Endothelial cell of umbilical vein (primary cell): ENCODE results near the gene FBXO8. TPM values are rescaled to one million over a fixed set of nuclear protein-coding genes. Genes with fewer than 3 reads are reported as not detected.

Source experiments
- BruUV-seq: library from RNA; stranded (reverse); fragments of 400-500 nt; replicated peaks from 2 replicates; lab custom pipeline; 2021; lab: Mats Ljungman, UMichigan
- CTCF ChIA-PET: fragments of 300-600, 350-600 bp; sonication (Branson Sonifier 250); formaldehyde crosslinking; loops from one replicate; lab custom pipeline; 2021; ENCODE audit warnings: antibody characterized with exemption, inconsistent platforms; lab: Charles Lee
- POLR2A ChIA-PET: fragments of 300-600, 350-600 bp; sonication (Branson Sonifier 250); formaldehyde crosslinking; loops from one replicate; lab custom pipeline; 2021; ENCODE audit warnings: antibody characterized with exemption, inconsistent platforms; lab: Charles Lee
- DNase-seq: peaks from one replicate; pipeline ENCODE4 v3.0.0-alpha.2; 2011; ENCODE audit warnings: low read depth, low spot score
- FAIRE-seq: peaks from 2 replicates; lab custom pipeline; 2011; peaks lifted over from hg19 to GRCh38; lab: Jason Lieb, UNC
- H2AFZ ChIP-seq: 2 replicates; pipeline ENCODE4 v1.6.0; 2012; ENCODE audit warnings: low read depth, low read length, control low read depth, inconsistent platforms
- H3K27ac ChIP-seq: 2 replicates; pipeline ENCODE4 v1.5.1; 2011; ENCODE audit warnings: low read depth, mild to moderate bottlenecking, control low read depth, low read length, moderate library complexity; ENCODE audit not compliant: insufficient read depth
- H3K27me3 ChIP-seq, 2 experiments: 2 replicates each; pipeline versions ENCODE4 v1.6.0 to v1.6.1; 2011; ENCODE audit warnings: low read length in 2 of 2, mixed read lengths in 1 of 2; ENCODE audit not compliant: control insufficient read depth in 2 of 2, insufficient read depth in 2 of 2
- H3K36me3 ChIP-seq, 2 experiments: 2 replicates in 1 of 2; 3 replicates in 1 of 2; pipeline ENCODE4 v1.5.1; 2011; ENCODE audit warnings: low read length in 2 of 2, mild to moderate bottlenecking in 1 of 2, moderate library complexity in 1 of 2; ENCODE audit not compliant: control insufficient read depth in 2 of 2, insufficient read depth in 2 of 2; ENCODE audit errors: extremely low read depth in 1 of 2
- H3K4me1 ChIP-seq: 3 replicates; pipeline ENCODE4 v1.5.1; 2011; ENCODE audit warnings: mild to moderate bottlenecking, low read length; ENCODE audit not compliant: control insufficient read depth, insufficient read depth; ENCODE audit errors: extremely low read depth
- H3K4me2 ChIP-seq: 2 replicates; pipeline ENCODE4 v1.6.1; 2011; ENCODE audit warnings: low read length, control low read depth, mixed read lengths; ENCODE audit not compliant: insufficient read depth
- H3K4me3 ChIP-seq, 3 experiments: fragments of 200-600 bp in 1 of 3; sonication (generic), shearing (Covaris generic) in 1 of 3; replicated peaks in 1 of 3; 2 replicates each; pipeline ENCODE4 v1.5.1; 2011 to 2016; ENCODE audit warnings: control low read depth in 3 of 3, low read length in 3 of 3, mild to moderate bottlenecking in 2 of 3, inconsistent platforms in 1 of 3, low read depth in 1 of 3, moderate library complexity in 1 of 3; ENCODE audit not compliant: insufficient read depth in 1 of 3
- H3K79me2 ChIP-seq: 2 replicates; pipeline ENCODE4 v1.6.0; 2012; ENCODE audit warnings: low read length, inconsistent platforms; ENCODE audit not compliant: control insufficient read depth, insufficient read depth
- H3K9ac ChIP-seq: replicated peaks from 2 replicates; pipeline ENCODE3; 2011; ENCODE audit warnings: low read length, control low read depth; ENCODE audit not compliant: insufficient read depth; ENCODE audit errors: extremely low read depth
- H3K9me1 ChIP-seq: replicated peaks from 3 replicates; pipeline ENCODE4 v1.6.0; 2011; ENCODE audit warnings: mild to moderate bottlenecking, low read length; ENCODE audit not compliant: control insufficient read depth, insufficient read depth; ENCODE audit errors: extremely low read depth
- H3K9me3 ChIP-seq: replicated peaks from 2 replicates; pipeline ENCODE4 v1.5.1; 2012; ENCODE audit warnings: low read length, inconsistent platforms; ENCODE audit not compliant: control insufficient read depth, insufficient read depth
- H4K20me1 ChIP-seq: replicated peaks from 2 replicates; pipeline ENCODE3; 2011; ENCODE audit warnings: mild to moderate bottlenecking, low read length; ENCODE audit not compliant: control insufficient read depth, insufficient read depth; ENCODE audit errors: extremely low read depth
- CTCF ChIP-seq, 2 donors: IDR thresholded peaks; 1 replicate in 1 of 2; 2 replicates in 1 of 2; pipeline ENCODE4 v1.5.1; 2011; ENCODE audit warnings: low read length in 2 of 2, mild to moderate bottlenecking in 2 of 2, moderate library complexity in 2 of 2, control low read depth in 1 of 2, inconsistent platforms in 1 of 2, low read depth in 1 of 2; ENCODE audit not compliant: insufficient read depth in 1 of 2; ENCODE audit errors: extremely low read depth in 1 of 2
- EZH2 ChIP-seq: IDR thresholded peaks from 2 replicates; pipeline ENCODE4 v1.6.1; 2012; ENCODE audit warnings: borderline replicate concordance, low read depth, mild to moderate bottlenecking, moderate library complexity, low read length, inconsistent platforms; ENCODE audit not compliant: severe bottlenecking
- FOS ChIP-seq: IDR thresholded peaks from 2 replicates; pipeline ENCODE4 v1.6.1; 2011; ENCODE audit warnings: mild to moderate bottlenecking, low read length, moderate library complexity, borderline replicate concordance; ENCODE audit not compliant: insufficient read depth
- GATA2 ChIP-seq: IDR thresholded peaks from 2 replicates; pipeline ENCODE4 v1.7.0; 2011; ENCODE audit warnings: low read depth, mild to moderate bottlenecking, moderate library complexity, mixed read lengths, low read length; ENCODE audit not compliant: insufficient read length, insufficient read depth
- JUN ChIP-seq: IDR thresholded peaks from 2 replicates; pipeline ENCODE4 v1.6.1; 2011; ENCODE audit warnings: borderline replicate concordance, low read depth; ENCODE audit not compliant: insufficient read length, insufficient read depth
- MAX ChIP-seq: IDR thresholded peaks from 2 replicates; pipeline ENCODE4 v1.6.1; 2011; ENCODE audit not compliant: insufficient read depth, insufficient read length
- MYC ChIP-seq: IDR thresholded peaks from one replicate; pipeline ENCODE4 v1.6.1; 2011; ENCODE audit warnings: mild to moderate bottlenecking, low read depth, low read length
- POLR2A ChIP-seq: IDR thresholded peaks from 2 replicates; pipeline ENCODE4 v1.6.1; 2012; ENCODE audit warnings: low read depth, mild to moderate bottlenecking, control low read depth, low read length
- POLR2AphosphoS5 ChIP-seq: IDR thresholded peaks from 2 replicates; pipeline ENCODE4 v1.6.1; 2012; ENCODE audit warnings: low read depth, mild to moderate bottlenecking, control low read depth, low read length, moderate library complexity; ENCODE audit not compliant: insufficient read depth
- dilution Hi-C: fragments of 300-500 bp; cut with MboI; formaldehyde crosslinking; loops from one replicate; pipeline ENCODE4 v1.15.0; 2019; ENCODE audit warnings: low sequenced_read_pairs; ENCODE audit not compliant: extremely low pct_ligation_motif_present
- intact Hi-C: fragments of 100-400 bp; cut with micrococcal nuclease; formaldehyde crosslinking; loops from one replicate; pipeline ENCODE4 v1.10.0; 2022
- polyA plus RNA-seq, 4 experiments: library from polyadenylated mRNA; depleted of rRNA in 3 of 4; stranded (reverse) in 3 of 4; unstranded in 1 of 4; fragments of >200 nt; gene quantifications; 2 replicates each; pipeline versions ENCODE4 v1.2.1 to v1.2.3, GENCODE V29; 2011 to 2012; ENCODE audit warnings: missing spikeins in 1 of 4
- total RNA-seq: library from RNA; stranded (reverse); gene quantifications from 2 replicates; pipeline ENCODE4 v1.2.3, GENCODE V29; 2021

The FBXO8 gene
- total and polyA plus RNA-seq, 2 donors (not counting 3 experiments of a cell fraction or from before 2014, with no cell fraction given) = 9.9 to 14.5 TPM

GRCh38 chr4:174241162-174241561 is 42.3 kb downstream of the FBXO8 start:
- DNase-seq = no peak
- Histone ChIP-seq H3K36me3 (no peaks in the 10 kb centered on the region), H3K4me1 (no peaks in the 10 kb centered on the region), H4K20me1 (no peaks in the 10 kb centered on the region), H3K27ac (no peak overlapping the region), H3K79me2 (no peaks in the 10 kb centered on the region), H2AFZ (no peak overlapping the region), H3K9me1 (no peaks in the 10 kb centered on the region), H3K4me3 (no peak overlapping the region), H3K9ac (no peak overlapping the region), H3K9me3 (no peaks in the 10 kb centered on the region), H3K4me2 (no peak overlapping the region), H3K27me3 (no peaks in the 10 kb centered on the region)
- no peak for TF ChIP-seq JUN
- TF ChIP-seq POLR2AphosphoS5 = no peak
- TF ChIP-seq CTCF (IDR thresholded peaks at IDR 0.05; ENCODE audit: extremely low read depth in 1 of 2, insufficient read depth in 1 of 2, low read depth in 1 of 2, low read length in 2 of 2) = no peak
- no peak for TF ChIP-seq MAX
- TF ChIP-seq GATA2 = no peak
- no peak for TF ChIP-seq EZH2
- TF ChIP-seq MYC = no peak
- no peak for TF ChIP-seq POLR2A
- TF ChIP-seq FOS = no peak
- dilution Hi-C loops (no loop called here), intact Hi-C loops (no loop called here)
- ChIA-PET POLR2A (no interaction called here), CTCF (interaction anchor here (1.3 kb wide), 1 partner anchor 12 kb away, joined by 5 read pairs; no protein-coding TSS in a partner anchor)
- BruUV-seq = no TSS peak
- no peak for FAIRE-seq
